NCI-H524 (cell line): ENCODE results near the gene GTF3A.
"Not testable (repeated sequence)": the region's sequence is repeated elsewhere in the genome, so short reads cannot be mapped to it uniquely, and the experiment has no call there.

ENCODE experiments used
- DNase-seq, 2 experiments: peaks; one replicate each; lab custom pipeline; 2025; lab: John Stamatoyannopoulos, UW

Gene GTF3A

DNA sequence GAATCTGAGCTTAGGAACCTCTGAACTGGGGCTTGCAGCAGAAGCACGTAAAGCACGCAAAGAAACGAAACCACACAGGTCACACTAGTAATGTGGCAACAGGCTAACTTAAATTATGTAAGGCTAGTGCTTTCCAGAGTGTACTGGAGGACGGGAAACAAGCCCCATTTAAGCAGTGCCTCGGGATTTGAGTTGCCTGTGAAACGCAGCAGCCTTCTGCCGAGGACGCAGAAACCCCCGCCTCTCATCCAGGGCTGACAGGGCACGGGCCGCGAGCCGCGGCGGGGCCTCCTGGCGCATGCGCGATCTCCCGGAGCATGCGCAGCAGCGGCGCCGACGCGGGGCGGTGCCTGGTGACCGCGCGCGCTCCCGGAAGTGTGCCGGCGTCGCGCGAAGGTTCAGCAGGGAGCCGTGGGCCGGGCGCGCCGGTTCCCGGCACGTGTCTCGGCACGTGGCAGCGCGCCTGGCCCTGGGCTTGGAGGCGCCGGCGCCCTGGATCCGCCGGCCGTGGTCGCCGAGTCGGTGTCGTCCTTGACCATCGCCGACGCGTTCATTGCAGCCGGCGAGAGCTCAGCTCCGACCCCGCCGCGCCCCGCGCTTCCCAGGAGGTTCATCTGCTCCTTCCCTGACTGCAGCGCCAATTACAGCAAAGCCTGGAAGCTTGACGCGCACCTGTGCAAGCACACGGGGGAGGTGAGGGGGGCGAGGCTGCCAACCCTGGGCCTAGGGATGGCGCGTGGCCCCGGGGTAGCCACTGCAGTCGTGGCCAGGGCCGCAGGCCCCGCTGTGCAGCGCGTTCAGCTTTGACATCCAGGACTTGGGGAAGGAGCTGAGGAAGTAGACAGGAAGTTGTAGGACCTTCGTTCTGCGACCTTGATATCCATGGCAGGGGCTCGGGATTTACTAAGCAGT is at the start of gene GTF3A:
Gene GTF3A, plus strand, starts transcription at position 374 of the 912 bp plus-strand sequence.
- peak; percentile 71 to 93 for DNase-seq

DNA sequence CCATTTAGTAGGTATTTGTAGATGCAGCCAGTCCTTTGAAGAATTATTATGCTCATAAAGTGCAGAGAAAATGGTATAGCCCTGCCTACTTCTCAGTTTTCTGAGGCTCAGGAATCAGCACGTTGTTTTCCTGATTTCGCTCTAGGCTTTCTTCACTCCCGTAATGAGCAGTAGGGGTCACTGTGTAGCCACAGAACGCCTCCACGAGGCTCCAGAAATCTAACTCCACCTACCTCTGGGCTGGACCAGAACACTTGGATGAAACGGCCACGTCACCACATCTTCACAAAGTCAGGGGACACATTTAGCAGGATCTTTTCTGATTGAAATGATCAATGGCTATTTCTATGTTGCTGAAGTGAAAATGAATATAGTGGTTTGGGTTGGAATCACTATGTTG is 49.8 kb upstream of the GTF3A start:
- DNase-seq: peak; percentile 90 to 91

DNA sequence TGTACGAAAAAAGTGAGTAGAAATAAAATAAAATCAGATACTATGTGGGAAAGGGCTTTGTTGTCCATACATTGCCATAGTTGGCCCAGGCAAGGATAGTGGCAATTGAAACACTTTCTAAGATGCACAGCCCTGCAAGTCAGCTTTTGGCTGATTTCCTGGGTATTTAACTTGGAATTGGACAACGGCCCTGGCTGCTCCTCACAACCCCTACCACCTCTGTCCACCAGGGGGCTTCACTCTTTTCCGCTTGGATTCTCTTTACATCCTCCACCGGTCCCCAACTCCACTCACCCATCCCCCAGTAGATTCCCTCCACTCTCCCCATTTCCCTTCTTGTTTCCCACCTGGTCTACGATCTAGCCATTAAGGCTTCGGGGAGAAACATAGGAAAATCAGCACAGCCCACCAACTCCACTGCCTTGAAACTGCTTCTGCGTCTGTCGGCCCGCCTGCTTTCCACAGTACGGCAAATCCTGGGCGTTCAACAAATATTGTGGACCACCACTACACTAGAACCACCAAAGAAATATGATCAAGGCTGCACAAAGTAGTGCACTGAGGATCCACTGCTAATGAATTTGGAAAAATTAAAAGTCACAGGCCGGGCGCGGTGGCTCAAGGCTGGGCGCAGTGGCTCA is 48.6 kb upstream of the GTF3A start:
- peak; percentile 54 to 71 for DNase-seq

DNA sequence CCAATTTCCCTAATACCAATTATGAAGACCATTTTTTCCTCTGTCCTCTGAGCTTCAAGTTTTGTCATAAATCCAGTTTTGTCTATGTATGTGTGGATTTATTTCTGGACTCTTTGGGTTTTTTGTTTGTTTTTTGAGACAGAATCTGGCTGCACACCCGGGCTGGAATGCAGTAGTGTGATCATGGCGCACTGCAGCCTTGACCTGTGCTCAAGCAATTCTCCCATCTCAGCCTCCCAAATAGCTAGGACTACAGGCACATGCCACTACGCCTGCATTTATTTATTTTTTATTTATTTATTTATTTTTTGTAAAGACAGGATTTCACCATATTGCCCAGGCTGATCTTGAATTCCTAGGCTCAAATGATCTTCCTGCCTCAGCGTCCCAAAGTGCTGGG is 45.3 kb upstream of the GTF3A start:
- no peak for DNase-seq

DNA sequence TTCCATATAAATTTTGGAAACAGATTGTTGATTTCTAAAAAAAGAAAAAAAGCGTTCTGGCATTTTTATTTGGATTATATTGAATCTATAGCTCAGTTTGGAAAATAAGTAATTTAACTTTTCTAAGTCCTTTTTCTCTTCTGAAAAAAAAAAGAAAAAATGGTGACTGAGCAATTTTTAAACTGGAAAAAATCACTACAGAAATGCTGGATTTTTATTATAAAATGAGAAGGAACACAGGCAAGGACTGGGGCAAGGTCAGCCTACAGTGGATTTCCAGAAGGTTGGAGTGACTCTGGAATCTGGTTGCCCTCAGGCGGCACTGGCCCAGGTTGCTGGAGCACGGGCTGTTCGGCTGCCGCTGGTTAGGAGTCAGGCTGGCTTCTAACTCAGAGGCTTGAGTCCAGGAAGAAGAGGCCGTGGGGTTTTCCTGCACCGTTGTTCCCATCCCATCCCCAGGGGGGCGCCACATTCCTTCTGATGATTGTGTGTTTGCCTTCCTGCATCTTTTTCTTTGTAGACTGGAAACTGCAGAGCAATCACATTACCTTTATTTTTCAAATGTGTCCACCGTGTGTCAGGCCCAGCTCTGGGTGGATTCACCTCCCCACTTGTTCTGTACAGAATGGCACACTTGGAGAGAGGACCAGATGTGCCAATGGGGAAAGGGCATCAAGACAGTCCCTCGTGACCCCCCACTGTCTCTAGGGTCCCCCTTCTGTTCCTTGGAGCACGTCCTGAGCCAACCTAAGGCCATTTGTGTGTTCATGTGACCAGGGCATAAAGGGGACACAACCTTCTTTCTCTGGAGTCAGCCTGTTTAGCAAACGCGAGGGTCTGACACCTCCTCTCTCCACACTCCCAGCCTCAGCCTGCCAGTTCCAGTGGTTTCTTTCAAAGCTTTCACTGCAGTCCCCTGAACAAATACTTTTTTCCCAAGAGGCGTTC is 44.5 kb upstream of the GTF3A start:
- DNase-seq: peak; percentile 75 to 85

DNA sequence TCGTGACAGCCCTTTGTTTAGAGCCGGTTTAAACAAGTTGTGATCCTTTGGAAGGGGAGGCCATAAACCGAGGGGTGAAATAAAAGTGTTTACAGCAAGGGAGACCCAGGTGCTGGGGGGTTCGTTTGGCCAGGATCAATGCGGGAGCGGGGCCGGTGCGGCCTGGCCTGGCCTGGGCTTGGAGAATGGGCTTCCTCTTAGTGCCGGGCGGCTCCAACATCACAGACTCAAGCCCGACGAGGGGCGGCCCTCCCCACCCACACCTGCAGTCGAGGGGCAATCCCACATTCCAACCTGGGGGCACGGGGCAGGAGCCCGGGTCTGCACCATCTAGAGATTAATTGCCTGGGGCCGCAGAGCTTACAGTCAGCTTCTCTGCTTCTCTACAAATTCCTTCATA is 42.8 kb upstream of the GTF3A start:
- no peak for DNase-seq

DNA sequence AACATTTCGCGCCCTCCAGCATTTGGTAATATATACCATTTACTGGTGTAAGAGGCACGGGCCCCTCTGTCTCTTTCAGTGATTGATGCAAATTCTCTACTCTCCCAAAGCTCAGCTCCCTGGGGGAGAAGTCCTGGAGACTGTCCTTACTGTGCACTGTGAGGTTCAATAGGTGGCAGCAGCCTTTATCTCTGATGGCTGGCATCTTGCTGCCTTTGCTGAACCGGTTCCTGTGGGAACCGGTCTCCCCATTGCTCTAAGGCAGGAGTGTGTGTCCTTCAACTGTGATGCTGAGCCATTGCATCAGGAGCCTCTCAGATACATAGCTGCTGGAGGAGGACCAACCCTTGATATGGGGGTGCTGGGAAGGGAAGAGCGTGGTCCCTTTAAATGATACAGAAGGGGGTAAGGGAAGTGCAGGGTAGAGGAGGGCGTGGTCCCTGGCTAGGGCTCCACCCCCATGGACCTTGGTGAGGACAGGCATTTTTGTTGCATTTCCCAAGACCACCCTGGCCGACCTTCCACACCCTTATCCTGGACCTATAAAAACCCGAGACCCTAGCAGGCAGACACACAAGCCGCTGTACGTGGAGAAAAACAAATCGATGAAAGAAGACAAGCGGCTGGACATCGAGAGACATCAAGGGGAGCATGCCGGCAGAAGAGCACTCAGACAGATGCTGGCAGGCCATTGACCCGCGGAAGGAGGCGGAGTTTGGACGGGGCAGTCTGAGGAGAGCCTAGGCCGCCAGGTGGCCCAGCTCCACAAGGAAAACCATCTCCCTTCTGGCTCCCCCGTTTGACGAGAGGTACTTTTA is 41.1 kb upstream of the GTF3A start:
- DNase-seq: peak; percentile 45 to 72

DNA sequence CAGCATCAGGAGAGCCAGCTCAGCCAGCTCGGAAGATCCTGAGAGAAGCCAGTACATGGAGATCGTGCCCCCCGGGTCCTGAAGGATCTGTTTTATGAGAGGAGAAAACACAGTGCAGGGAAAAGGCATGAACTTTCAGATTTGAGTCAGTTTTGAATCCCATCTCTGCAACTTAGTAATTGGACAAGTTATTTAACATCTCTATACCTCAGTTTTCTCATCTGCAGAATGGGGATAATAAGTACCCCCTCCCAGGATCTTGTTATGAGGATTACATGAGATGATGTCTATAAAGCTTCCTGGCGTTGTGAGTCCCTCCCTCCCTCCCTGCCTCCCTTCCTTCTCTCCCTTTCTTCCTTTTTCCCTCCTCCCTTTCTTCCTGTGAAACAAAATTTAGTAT is 40.1 kb upstream of the GTF3A start:
- DNase-seq: no peak

DNA sequence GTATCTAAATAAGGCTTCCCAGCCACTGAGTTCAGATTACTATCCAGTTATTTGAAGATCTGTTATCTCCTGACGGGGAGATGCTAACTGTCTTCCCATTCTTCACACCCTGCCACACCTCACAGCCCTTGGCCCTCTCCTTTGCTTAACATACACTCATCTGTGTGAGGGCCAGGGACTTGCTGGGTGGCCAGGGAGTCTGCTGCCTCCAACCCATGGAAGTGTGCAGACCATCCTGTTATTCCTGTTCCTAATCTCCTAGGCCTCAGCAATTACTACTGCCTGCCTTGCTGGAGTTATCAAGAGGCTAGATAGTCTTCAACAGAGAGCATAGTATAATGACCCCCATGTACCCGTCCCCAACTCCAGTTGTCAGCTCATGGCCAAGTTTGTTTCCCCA is 36.2 kb upstream of the GTF3A start:
- DNase-seq: no peak

DNA sequence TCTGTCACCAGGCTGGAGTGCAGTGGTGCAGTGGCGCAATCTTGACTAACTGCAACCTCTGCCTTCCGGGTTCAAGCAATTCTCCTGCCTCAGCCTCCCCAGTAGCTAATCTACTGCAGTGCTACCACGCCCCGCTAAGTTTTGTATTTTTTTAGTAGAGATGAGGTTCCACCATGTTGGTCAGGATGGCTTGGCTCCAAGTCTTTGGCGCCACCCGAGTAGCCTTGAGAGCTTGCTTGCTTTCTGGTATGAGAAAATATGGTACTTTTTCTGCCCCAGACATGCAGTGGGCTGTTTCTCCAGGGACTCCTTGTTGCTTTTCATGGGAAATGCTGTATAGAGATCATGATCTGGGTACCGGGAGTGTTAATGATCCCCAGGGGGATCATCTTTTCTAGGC is 34.5 kb upstream of the GTF3A start:
- no peak for DNase-seq

DNA sequence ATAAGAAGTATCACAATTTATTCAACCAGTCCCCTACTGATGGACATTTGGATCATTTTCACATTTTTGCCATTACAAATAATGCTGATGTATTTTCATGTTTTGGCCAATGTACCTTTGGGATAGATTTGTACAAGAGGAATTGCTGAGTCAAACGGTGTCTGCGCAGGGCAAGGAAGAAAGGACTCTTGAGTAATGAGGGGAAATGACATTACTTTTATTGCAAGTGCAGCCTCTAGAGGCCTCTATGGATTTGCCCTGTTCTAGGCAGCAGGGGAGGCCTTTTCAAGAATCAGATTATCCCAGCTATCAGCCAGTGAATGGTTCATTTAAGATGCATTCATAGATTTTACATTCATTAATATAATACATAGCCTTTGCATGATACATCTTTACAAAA is 32.9 kb upstream of the GTF3A start:
- no peak for DNase-seq

DNA sequence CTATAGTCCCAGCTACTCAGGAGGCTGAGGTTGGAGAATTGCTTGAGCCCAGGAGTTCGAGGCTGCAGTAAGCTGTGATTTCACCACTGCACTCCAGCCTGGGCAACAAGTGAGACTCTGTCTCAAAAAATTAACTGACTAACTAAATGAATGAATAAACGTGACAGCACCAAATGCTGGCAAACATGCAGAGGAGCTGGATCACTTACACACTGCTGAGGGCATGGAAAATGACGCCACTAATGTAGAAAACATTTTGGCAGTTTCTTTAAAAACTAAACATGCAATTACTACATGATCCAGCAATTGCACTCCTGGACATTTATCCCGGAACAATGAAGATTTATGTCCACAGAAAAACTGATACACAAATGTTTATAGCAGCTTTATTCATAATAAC is 31.3 kb upstream of the GTF3A start:
- no peak for DNase-seq

DNA sequence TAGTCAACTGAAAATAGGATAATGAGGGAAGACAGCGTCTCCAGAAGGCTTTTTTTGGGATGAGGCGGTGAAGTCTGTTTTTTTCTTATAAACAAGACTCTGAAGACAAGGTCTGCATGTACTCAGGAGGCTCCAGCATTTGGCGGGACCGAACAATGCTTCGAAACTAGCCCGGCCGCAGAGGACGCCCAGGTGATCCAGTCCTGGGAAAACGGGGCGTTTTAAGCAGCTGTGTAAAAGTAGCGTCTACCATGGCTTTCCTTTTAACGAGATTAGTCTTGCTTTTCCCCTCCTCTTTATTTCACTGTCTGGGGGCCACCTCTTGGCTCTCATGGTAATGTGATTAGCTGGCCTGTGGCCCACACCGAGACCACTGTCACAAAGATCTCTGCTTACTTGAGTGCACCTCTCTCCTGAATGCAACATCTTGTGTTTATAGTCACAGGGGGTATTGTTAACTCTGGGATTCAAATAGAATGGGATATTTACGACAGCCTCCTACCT is 29.4 kb upstream of the GTF3A start:
- no peak for DNase-seq

DNA sequence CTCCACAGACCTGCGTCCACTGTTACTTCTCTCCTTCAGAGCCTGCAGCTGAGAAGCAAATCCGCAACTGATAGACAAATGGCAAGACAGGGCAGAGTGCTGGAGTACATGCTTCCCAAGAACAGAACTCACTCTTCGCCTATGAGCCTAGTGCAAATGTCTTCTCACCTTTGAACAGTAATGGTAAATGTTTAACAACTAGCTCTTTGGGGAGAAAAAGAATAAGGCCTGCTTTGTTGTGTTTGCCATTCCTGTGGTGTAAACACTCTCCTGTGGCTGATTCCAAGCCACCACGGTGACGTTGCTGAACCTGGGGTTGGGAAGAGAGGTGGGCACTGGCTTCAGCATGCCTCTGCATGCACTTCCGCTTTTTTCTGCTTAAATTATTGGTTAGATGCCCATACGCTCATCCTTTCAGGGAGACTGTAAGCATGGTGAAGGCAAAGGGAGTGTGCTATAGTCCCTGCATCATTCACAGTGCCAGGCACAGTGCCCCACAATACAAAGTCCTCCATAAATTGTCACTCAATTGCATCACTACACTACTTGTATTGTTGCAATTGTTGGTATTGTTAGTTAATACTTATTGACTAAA is 28.1 kb upstream of the GTF3A start:
- no peak for DNase-seq

DNA sequence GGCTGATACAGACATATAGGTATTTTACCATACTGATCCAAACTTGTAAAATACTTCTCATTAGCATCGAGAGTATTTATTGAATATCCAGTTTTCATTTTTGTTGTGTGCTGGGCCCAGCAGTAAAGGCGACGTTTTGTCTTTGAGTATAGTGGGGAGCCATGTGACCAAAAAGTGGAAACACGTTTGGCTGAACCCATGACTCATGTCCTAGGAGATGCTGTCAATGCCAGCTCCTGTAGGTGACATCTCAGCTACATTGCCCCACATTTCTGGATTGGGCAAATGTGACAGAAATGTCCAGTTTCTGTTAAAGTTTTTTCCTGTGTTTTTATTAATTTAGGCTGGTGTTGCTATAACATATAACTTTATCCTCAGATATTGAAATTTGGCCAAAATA is 26.1 kb upstream of the GTF3A start:
- DNase-seq: no peak

DNA sequence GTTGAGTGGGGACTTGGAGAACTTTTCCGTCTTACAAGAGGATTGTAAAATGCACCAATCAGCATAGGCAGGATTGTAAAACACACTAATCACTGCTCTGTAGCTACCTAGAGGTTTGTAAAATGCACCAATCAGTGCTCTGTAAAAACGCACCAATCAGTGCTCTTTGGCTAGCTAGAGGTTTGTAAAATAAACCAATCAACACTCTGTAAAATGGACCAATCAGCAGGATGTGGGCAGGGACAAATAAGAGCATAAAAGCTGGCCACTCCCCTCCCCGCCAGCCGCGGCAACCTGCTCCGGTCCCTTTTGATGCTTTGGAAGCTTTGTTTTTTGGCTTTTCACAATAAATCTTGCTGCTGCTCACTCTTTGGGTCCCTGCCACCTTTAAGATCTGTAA is 24.0 kb upstream of the GTF3A start:
- DNase-seq: not testable (repeated sequence)

DNA sequence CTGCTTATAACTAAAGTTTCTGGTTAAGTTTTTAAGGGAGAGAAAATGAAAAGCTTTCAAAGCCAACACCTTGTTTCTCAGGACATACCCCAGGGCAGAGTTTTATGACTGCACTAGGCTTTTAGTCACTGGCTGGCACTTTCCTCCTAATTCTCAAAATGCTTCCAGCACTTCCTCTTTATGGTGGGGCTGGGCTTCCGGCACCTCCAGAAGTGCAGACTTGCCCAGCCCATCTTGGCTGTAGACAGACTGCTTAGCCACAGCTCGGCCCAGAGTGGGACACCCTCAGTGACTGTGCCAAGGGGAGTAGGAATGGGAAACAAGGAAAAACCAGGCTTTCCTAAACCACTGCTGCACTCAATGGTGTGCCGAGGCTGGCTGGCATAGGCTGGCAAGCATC is 23.2 kb upstream of the GTF3A start:
- no peak for DNase-seq

DNA sequence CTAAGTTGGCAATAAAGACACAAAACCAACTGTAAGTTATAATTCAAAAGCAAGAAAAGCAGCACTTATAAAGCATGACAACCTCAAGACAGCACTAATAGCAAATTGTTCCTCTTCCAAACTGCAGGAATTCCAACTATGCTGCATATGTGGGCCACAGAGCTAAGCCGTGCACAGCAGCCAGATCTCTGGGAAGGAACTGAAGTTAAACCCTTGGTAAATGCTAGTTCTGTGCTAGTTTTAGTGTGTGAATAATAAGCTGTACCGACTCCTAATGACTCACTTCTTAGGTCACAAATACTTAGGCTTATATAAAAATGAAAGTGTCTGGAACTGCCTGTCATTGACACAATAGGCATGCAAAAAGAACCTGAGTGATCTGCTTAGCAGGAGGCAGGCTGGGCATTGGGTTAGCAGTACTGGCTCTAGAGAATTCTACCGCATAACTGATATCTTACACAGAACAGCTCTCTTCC is 21.2 kb upstream of the GTF3A start:
- no peak for DNase-seq

DNA sequence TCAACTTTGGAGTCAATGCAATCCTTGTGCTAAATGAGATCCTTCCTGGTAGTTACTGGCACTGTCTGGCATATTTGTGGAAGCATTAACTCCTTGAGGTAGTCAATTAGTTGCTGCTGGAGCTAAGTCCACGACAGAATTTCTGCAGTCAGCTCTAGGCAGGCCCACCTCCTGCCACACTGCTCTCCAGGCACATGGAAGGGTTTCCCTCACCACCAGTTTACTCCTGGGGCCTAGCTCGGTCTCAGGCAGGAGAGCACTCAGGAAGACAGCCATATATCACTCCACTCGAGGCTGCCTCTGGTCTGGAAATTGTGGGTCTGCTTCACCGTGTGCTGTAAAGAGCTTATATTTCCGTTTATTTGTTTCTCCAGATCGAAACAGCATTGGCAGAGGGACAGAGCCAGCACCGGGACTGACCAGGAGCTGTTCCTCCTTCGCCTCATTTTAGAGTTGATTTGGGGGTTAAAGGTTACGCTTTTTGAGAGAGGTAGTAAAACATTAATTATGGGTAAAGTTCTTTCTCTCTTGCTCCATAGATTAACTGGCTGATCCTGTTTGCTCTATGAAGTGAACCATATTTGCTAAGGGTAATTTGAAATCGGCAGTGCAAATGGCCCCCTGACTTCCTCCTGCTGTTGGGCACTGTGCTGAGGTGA is 20.6 kb upstream of the GTF3A start:
- DNase-seq: no peak

DNA sequence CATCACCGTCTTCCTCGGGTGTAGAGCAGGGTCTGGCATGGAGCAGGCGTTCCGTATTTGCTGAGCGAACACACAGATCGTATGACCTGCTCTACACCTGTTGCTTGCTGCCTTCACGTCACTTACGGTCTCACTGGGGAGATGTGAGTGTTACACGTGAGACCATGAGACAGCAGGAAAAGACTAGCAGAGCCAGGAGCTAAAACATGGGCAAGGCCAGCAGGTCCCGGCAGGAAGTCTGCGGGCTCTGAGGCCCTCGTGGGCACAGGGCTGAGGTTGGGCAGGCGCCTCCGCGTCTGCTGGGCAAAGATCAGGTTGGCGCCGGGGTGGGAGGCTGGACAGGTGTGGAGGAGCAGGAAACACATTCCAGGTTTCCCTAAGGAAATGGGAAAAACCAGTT is 19.7 kb upstream of the GTF3A start:
- DNase-seq: no peak
